ENCODE data around the gene C5orf15. TPM values are rescaled to one million over a fixed set of nuclear protein-coding genes. Genes with fewer than 3 reads are reported as not detected.

Gene C5orf15
- polyA plus RNA-seq, 1 donor (not counting 4 experiments of a cell fraction or from before 2014, with no cell fraction given): 86.9 TPM

DNA sequence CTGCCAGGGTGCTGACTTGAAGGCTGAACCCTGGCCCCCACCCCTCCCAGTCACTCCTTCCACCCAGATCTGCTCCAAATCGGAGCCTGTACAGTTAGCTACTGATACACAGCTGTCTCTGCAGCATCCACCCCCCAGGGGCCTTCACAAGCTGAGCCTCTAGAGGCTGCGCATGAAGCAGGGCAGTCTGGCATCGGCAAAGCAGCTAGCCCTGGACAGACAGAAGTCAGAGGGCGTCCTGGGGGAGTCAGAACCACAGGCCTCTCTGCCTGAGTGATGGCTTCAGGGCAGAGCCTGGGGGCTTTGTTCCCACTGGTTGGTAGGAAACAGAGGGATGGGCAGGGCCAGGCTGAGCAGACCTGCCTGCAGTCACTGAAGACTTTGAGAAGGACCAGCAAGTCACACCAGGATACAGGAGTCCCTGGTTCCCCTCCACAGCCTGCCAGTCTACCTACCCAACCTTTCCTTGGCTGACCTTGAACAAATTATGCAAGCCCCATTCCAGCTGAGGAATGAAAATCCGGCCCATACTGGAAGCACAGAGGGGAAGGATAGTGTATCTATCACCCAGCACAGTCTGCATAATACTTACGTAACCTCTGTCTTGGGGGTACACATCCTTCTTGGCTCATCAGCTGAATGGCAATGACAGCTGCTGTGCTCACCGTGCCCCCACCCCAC lies 27.6 kb upstream of the C5orf15 start:
- Histone ChIP-seq H3K9ac (ENCODE audit: control insufficient read depth, extremely low read depth, insufficient read depth, low read length) (no peak overlapping the region), H3K36me3 (ENCODE audit: control insufficient read depth in 2 of 2, extremely low read depth in 1 of 2, insufficient read depth in 2 of 2, low read length in 2 of 2) (peaks cover 14 to 22% of the 10 kb centered on the region in 2 experiments), H3K4me2 (ENCODE audit: control insufficient read depth, extremely low read depth, insufficient read depth, low read depth, low read length) (no peak overlapping the region), H3K9me3 (ENCODE audit: control insufficient read depth, low read depth, low read length) (no peaks in the 10 kb centered on the region), H3K27me3 (ENCODE audit: control insufficient read depth, extremely low read depth, insufficient read depth, low read length) (no peaks in the 10 kb centered on the region), H3K4me3 (ENCODE audit: control insufficient read depth in 2 of 3, extremely low read depth in 1 of 3, insufficient read depth in 2 of 3, low read depth in 1 of 3, low read length in 3 of 3) (no peak overlapping the region), H3K27ac (ENCODE audit: control insufficient read depth, insufficient read depth, low read length) (no peak overlapping the region), H2AFZ (ENCODE audit: control insufficient read depth, low read length) (no peak overlapping the region), H3K79me2 (ENCODE audit: control insufficient read depth, insufficient read depth, low read length) (peaks cover 97% of the 10 kb centered on the region), H3K9me1 (ENCODE audit: control insufficient read depth, extremely low read depth, insufficient read depth, low read length) (peaks cover 12% of the 10 kb centered on the region), H3K4me1 (ENCODE audit: control insufficient read depth, extremely low read depth, insufficient read depth, low read length) (peaks cover 12% of the 10 kb centered on the region), H4K20me1 (ENCODE audit: control insufficient read depth, extremely low read depth, insufficient read depth, low read length) (peaks cover 81% of the 10 kb centered on the region)
- dilution Hi-C loops (cut with MboI; ENCODE audit: extremely low pct_ligation_motif_present, low sequenced_read_pairs): no loop called here
- TF ChIP-seq, protein P1, sequence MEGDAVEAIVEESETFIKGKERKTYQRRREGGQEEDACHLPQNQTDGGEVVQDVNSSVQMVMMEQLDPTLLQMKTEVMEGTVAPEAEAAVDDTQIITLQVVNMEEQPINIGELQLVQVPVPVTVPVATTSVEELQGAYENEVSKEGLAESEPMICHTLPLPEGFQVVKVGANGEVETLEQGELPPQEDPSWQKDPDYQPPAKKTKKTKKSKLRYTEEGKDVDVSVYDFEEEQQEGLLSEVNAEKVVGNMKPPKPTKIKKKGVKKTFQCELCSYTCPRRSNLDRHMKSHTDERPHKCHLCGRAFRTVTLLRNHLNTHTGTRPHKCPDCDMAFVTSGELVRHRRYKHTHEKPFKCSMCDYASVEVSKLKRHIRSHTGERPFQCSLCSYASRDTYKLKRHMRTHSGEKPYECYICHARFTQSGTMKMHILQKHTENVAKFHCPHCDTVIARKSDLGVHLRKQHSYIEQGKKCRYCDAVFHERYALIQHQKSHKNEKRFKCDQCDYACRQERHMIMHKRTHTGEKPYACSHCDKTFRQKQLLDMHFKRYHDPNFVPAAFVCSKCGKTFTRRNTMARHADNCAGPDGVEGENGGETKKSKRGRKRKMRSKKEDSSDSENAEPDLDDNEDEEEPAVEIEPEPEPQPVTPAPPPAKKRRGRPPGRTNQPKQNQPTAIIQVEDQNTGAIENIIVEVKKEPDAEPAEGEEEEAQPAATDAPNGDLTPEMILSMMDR (optimal IDR thresholded peaks at IDR 0.05 in 1 of 3, IDR thresholded peaks at IDR 0.05 in 1 of 3, conservative IDR thresholded peaks at IDR 0.05 in 1 of 3; ENCODE audit: extremely low read depth in 1 of 3, insufficient read depth in 2 of 3, low read length in 3 of 3): no peak
- TF ChIP-seq EZH2 (IDR thresholded peaks at IDR 0.05; ENCODE audit: low read length): no peak
- DNase-seq (ENCODE audit: low read depth, low spot score) (no peak), FAIRE-seq (no peak)

DNA sequence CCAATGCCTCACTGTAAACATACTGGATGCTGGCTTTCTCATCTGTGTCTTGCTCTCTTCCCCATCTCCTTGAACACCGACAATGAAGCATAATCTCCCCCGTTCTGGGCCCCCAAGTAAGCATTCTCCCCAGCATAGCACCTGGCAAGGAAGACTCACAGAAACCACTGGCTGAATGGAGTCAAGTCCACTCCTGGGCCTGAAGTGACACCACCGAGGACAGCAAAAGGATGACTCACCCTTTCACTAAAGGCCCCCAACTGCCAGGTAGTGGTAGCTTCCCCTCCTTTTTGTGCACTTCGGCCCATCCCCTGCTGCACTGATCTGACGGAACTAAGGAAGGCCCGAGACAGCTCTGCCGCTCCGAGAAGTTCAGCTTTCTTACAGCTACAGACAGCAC lies 26.9 kb upstream of the C5orf15 start:
- Histone ChIP-seq H4K20me1 (ENCODE audit: control insufficient read depth, extremely low read depth, insufficient read depth, low read length) (peaks cover 77% of the 10 kb centered on the region), H2AFZ (ENCODE audit: control insufficient read depth, low read length) (no peak overlapping the region), H3K9ac (ENCODE audit: control insufficient read depth, extremely low read depth, insufficient read depth, low read length) (no peak overlapping the region), H3K4me3 (ENCODE audit: control insufficient read depth in 2 of 3, extremely low read depth in 1 of 3, insufficient read depth in 2 of 3, low read depth in 1 of 3, low read length in 3 of 3) (no peak overlapping the region), H3K36me3 (ENCODE audit: control insufficient read depth in 2 of 2, extremely low read depth in 1 of 2, insufficient read depth in 2 of 2, low read length in 2 of 2) (peaks cover 14 to 22% of the 10 kb centered on the region in 2 experiments), H3K27ac (ENCODE audit: control insufficient read depth, insufficient read depth, low read length) (no peak overlapping the region), H3K79me2 (ENCODE audit: control insufficient read depth, insufficient read depth, low read length) (peaks cover 97% of the 10 kb centered on the region), H3K9me1 (ENCODE audit: control insufficient read depth, extremely low read depth, insufficient read depth, low read length) (peaks cover 12% of the 10 kb centered on the region), H3K4me2 (ENCODE audit: control insufficient read depth, extremely low read depth, insufficient read depth, low read depth, low read length) (no peak overlapping the region), H3K27me3 (ENCODE audit: control insufficient read depth, extremely low read depth, insufficient read depth, low read length) (no peaks in the 10 kb centered on the region), H3K9me3 (ENCODE audit: control insufficient read depth, low read depth, low read length) (no peaks in the 10 kb centered on the region), H3K4me1 (ENCODE audit: control insufficient read depth, extremely low read depth, insufficient read depth, low read length) (peaks cover 11% of the 10 kb centered on the region)
- FAIRE-seq (no peak), DNase-seq (ENCODE audit: low read depth, low spot score) (no peak)
- dilution Hi-C loops (cut with MboI; ENCODE audit: extremely low pct_ligation_motif_present, low sequenced_read_pairs): no loop called here
- no peak for TF ChIP-seq EZH2 (IDR thresholded peaks at IDR 0.05; ENCODE audit: low read length)
- TF ChIP-seq, protein P1 (optimal IDR thresholded peaks at IDR 0.05 in 1 of 3, IDR thresholded peaks at IDR 0.05 in 1 of 3, conservative IDR thresholded peaks at IDR 0.05 in 1 of 3; ENCODE audit: extremely low read depth in 1 of 3, insufficient read depth in 2 of 3, low read length in 3 of 3): no peak
